ENCODE results near the gene ARHGAP6. TPM values are rescaled to one million over a fixed set of nuclear protein-coding genes. Genes with fewer than 3 reads are reported as not detected.

ARHGAP6 gene
- total and polyA plus RNA-seq, 2 donors from 2014 or later, result 6.0 to 20.4 TPM

DNA sequence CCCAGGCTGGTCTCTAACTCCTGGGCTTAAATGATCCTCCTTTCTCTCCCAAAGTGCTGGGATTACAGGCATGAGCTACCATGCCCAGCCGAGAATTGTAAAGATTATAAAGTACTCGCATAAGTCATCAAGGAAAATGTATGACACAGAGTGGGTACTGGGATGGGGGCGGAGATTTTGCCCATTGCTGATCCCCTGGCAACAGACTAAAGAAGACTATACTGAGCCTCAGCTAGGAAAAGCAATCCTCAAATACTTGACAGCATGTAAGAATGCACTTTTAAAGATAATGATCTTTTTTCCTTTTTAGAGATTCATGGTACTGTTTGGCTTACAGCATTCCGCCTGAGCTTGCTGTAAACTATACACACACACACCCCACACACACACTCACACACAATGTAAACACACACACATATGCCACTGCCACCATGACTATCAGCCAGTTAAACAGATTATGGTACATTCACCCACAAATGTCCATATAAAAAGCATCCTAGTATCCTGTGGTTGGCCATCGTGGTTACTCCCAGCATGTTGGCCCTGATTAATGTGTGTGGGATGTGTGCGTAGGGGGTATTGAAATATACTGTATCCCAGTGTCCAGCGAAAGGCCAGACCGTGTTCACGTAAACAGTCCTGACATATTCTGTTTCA lies 259.5 kb downstream of the ARHGAP6 start:
- H3K4me3 ChIP-seq (ENCODE audit: low read length in 3 of 3), result no peak overlapping the region
- no peaks in the 10 kb centered on the region for H3K27me3 ChIP-seq (ENCODE audit: control insufficient read depth, insufficient read depth, low read length)
- no peaks in the 10 kb centered on the region for H3K9me3 ChIP-seq (ENCODE audit: control insufficient read depth in 2 of 3, insufficient read depth in 1 of 3, low read length in 3 of 3)
- intact Hi-C loops (cut with DNase I), result no loop called here
- no peak for FAIRE-seq
- TF ChIP-seq, protein P1, sequence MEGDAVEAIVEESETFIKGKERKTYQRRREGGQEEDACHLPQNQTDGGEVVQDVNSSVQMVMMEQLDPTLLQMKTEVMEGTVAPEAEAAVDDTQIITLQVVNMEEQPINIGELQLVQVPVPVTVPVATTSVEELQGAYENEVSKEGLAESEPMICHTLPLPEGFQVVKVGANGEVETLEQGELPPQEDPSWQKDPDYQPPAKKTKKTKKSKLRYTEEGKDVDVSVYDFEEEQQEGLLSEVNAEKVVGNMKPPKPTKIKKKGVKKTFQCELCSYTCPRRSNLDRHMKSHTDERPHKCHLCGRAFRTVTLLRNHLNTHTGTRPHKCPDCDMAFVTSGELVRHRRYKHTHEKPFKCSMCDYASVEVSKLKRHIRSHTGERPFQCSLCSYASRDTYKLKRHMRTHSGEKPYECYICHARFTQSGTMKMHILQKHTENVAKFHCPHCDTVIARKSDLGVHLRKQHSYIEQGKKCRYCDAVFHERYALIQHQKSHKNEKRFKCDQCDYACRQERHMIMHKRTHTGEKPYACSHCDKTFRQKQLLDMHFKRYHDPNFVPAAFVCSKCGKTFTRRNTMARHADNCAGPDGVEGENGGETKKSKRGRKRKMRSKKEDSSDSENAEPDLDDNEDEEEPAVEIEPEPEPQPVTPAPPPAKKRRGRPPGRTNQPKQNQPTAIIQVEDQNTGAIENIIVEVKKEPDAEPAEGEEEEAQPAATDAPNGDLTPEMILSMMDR (IDR thresholded peaks at IDR 0.05; ENCODE audit: borderline replicate concordance, extremely low read depth, insufficient read depth), result no peak
- H3K36me3 ChIP-seq (ENCODE audit: control insufficient read depth in 2 of 3, insufficient read depth in 3 of 3, low read length in 3 of 3), result no peaks in the 10 kb centered on the region
- H3K27ac ChIP-seq (ENCODE audit: low read depth in 2 of 2, low read length in 2 of 2), result no peak overlapping the region
- no peaks in the 10 kb centered on the region for H3K4me1 ChIP-seq (ENCODE audit: control insufficient read depth in 2 of 3, insufficient read depth in 2 of 3, low read depth in 1 of 3, low read length in 3 of 3)
- H3K9ac ChIP-seq (ENCODE audit: low read length in 3 of 3), result no peak overlapping the region
- peak in 4 of 5 donors; percentile 57 to 81 (median 72) for DNase-seq

DNA sequence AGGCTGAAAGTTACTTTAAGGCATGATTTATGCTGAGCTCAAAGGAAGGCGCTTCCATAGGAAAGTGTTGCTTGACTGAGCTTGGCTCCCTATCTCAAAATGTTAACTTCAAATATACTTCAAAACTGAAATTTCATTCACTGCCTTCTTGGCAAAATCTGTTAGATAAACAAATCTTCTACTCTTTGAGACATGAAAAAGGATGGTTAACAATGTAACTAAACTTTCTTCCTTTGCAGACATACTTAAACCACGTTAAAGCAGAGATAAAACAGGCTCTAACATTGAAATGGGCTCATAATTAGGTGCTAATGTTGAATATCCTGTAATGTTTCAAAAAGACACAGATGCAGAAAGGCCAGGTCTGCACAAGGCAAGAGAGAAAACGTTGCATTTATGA lies 262.1 kb downstream of the ARHGAP6 start:
- H3K27ac ChIP-seq (ENCODE audit: low read depth in 2 of 2, low read length in 2 of 2), result no peak overlapping the region
- no peaks in the 10 kb centered on the region for H3K27me3 ChIP-seq (ENCODE audit: control insufficient read depth, insufficient read depth, low read length)
- H3K4me3 ChIP-seq (ENCODE audit: low read length in 3 of 3), result no peak overlapping the region
- no peak for FAIRE-seq
- H3K9ac ChIP-seq (ENCODE audit: low read length in 3 of 3), result no peak overlapping the region
- TF ChIP-seq, protein P1 (IDR thresholded peaks at IDR 0.05; ENCODE audit: borderline replicate concordance, extremely low read depth, insufficient read depth), result no peak
- no peaks in the 10 kb centered on the region for H3K9me3 ChIP-seq (ENCODE audit: control insufficient read depth in 2 of 3, insufficient read depth in 1 of 3, low read length in 3 of 3)
- H3K4me1 ChIP-seq (ENCODE audit: control insufficient read depth in 2 of 3, insufficient read depth in 2 of 3, low read depth in 1 of 3, low read length in 3 of 3), result no peaks in the 10 kb centered on the region
- H3K36me3 ChIP-seq (ENCODE audit: control insufficient read depth in 2 of 3, insufficient read depth in 3 of 3, low read length in 3 of 3), result no peaks in the 10 kb centered on the region
- DNase-seq, result no peak
- intact Hi-C loops (cut with DNase I), result no loop called here

DNA sequence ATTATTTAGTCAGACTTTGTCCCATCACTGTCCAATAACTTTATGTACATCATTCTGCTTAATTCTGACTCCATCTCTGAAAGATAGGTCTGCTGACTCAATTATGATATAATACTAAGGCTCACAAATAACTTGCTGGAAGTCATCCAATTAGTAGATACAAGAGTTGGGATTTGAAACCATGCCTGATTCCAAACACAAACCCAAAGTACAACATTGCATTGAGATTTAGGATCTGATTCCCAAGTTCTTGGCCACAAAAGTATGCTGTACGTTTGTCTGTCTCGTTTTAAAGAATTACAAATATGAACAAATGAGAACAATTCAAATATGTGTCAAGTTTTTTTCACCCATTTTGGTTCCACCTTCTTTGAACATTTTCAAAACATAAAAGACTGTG lies 263.8 kb downstream of the ARHGAP6 start:
- FAIRE-seq (no peak), DNase-seq (no peak)
- TF ChIP-seq, protein P1 (IDR thresholded peaks at IDR 0.05; ENCODE audit: borderline replicate concordance, extremely low read depth, insufficient read depth), result no peak
- Histone ChIP-seq H3K27ac (ENCODE audit: low read depth in 2 of 2, low read length in 2 of 2) (no peak overlapping the region), H3K4me3 (ENCODE audit: low read length in 3 of 3) (no peak overlapping the region), H3K4me1 (ENCODE audit: control insufficient read depth in 2 of 3, insufficient read depth in 2 of 3, low read depth in 1 of 3, low read length in 3 of 3) (no peaks in the 10 kb centered on the region), H3K36me3 (ENCODE audit: control insufficient read depth in 2 of 3, insufficient read depth in 3 of 3, low read length in 3 of 3) (no peaks in the 10 kb centered on the region), H3K27me3 (ENCODE audit: control insufficient read depth, insufficient read depth, low read length) (no peaks in the 10 kb centered on the region), H3K9me3 (ENCODE audit: control insufficient read depth in 2 of 3, insufficient read depth in 1 of 3, low read length in 3 of 3) (no peaks in the 10 kb centered on the region), H3K9ac (ENCODE audit: low read length in 3 of 3) (no peak overlapping the region)
- intact Hi-C loops (cut with DNase I), result no loop called here

Measured in kidney (tissue), 14 donors.